ENCODE results near the gene BABAM2.

- no peak for TF ChIP-seq EZH2 (IDR thresholded peaks at IDR 0.05; ENCODE audit: insufficient read depth, poor library complexity, severe bottlenecking)
- no peak for TF ChIP-seq EZH2phosphoT487 (IDR thresholded peaks at IDR 0.05; ENCODE audit: insufficient read depth, low read depth)
Observed at GRCh38 chr2:28341208-28341891, 450.8 kb downstream of the BABAM2 start.
